GM19463 (cell line): ENCODE data around the gene PROCA1.
"Not testable (repeated sequence)": the region's sequence is repeated elsewhere in the genome, so short reads cannot be mapped to it uniquely, and the experiment has no call there.

Source experiments
- ATAC-seq: cut with Tn5 transposase; IDR thresholded peaks from one replicate; pipeline ENCODE4 v1.9.1; 2021; ENCODE audit warnings: mild to moderate bottlenecking, moderate library complexity; ENCODE audit not compliant: unreplicated experiment

Gene PROCA1

GRCh38 chr17:28725660-28726225 is 14.1 kb upstream of the PROCA1 start:
- no peak for ATAC-seq

- ATAC-seq, result no peak
These were observed 13.5 kb upstream of the PROCA1 start for GRCh38 chr17:28725166-28725659.

- no peak for ATAC-seq
These were observed 12.9 kb upstream of the PROCA1 start for GRCh38 chr17:28724500-28725165.

- not testable (repeated sequence) for ATAC-seq
These were observed 12.3 kb upstream of the PROCA1 start for GRCh38 chr17:28723836-28724499.

GRCh38 chr17:28723159-28723835 is 11.6 kb upstream of the PROCA1 start:
- no peak for ATAC-seq

- ATAC-seq, result no peak
These were observed 10.9 kb upstream of the PROCA1 start for GRCh38 chr17:28722417-28723158.

GRCh38 chr17:28720997-28721329 is 9.3 kb upstream of the PROCA1 start:
- not testable (repeated sequence) for ATAC-seq

GRCh38 chr17:28720247-28720996 is 8.7 kb upstream of the PROCA1 start:
- ATAC-seq, result no peak

- ATAC-seq, result no peak
These were observed 7.3 kb upstream of the PROCA1 start for GRCh38 chr17:28719021-28719433.

- ATAC-seq, result no peak
These were observed 6.8 kb upstream of the PROCA1 start for GRCh38 chr17:28718333-28719020.

- ATAC-seq, result no peak
These were observed 6.1 kb upstream of the PROCA1 start, which contains the start of gene RAB34 for GRCh38 chr17:28717578-28718332. Gene RAB34, minus strand, starts transcription at chr17:28717868. Its CDS starts 602 bp downstream, at chr17:28717266.

- ATAC-seq, result no peak
These were observed 5.3 kb upstream of the PROCA1 start for GRCh38 chr17:28716740-28717577.

- no peak for ATAC-seq
These were observed 3.5 kb upstream of the PROCA1 start for GRCh38 chr17:28715217-28715616.

GRCh38 chr17:28714281-28714680 is 2.6 kb upstream of the PROCA1 start:
- no peak for ATAC-seq

GRCh38 chr17:28712705-28713415 is 1.2 kb upstream of the PROCA1 start:
- ATAC-seq, result no peak

GRCh38 chr17:28712032-28712704 is 480 bp upstream of the PROCA1 start:
- no peak for ATAC-seq
